H9 (cell line): ENCODE measurements around the gene SHISA9. TPM values are rescaled to one million over a fixed set of nuclear protein-coding genes. Genes with fewer than 3 reads are reported as not detected.

ENCODE experiments used
- DNase-seq: peaks from one replicate; pipeline ENCODE4 v3.0.0-alpha.2; 2017
- H2AFZ ChIP-seq: one replicate; pipeline ENCODE4 v1.6.1; 2013; ENCODE audit warnings: mild to moderate bottlenecking, low read length, control low read depth, moderate library complexity
- H2AK5ac ChIP-seq: 2 replicates; pipeline ENCODE4 v1.6.1; 2013; ENCODE audit warnings: low read length, control low read depth, mixed read lengths; ENCODE audit not compliant: insufficient read length
- H2BK120ac ChIP-seq: one replicate; pipeline ENCODE4 v1.6.1; 2013; ENCODE audit warnings: low read depth, mild to moderate bottlenecking, low read length, control low read depth, inconsistent platforms; ENCODE audit not compliant: poor library complexity, severe bottlenecking
- H2BK12ac ChIP-seq: 2 replicates; pipeline ENCODE4 v1.6.1; 2013; ENCODE audit warnings: low read length, control low read depth, mixed read lengths, low read depth; ENCODE audit not compliant: insufficient read length
- H2BK15ac ChIP-seq: 2 replicates; pipeline ENCODE4 v1.6.1; 2013; ENCODE audit warnings: low read depth, low read length, control low read depth
- H2BK20ac ChIP-seq: one replicate; pipeline ENCODE4 v1.6.1; 2013; ENCODE audit warnings: low read depth, mild to moderate bottlenecking, low read length, control low read depth, inconsistent platforms; ENCODE audit not compliant: poor library complexity, severe bottlenecking
- H2BK5ac ChIP-seq: 2 replicates; pipeline ENCODE4 v1.6.1; 2013; ENCODE audit warnings: low read length, control low read depth, mixed read lengths; ENCODE audit not compliant: insufficient read length
- H3K14ac ChIP-seq: 2 replicates; pipeline ENCODE4 v1.6.1; 2013; ENCODE audit warnings: low read length, control low read depth; ENCODE audit not compliant: insufficient read depth
- H3K18ac ChIP-seq: 2 replicates; pipeline ENCODE4 v1.6.1; 2013; ENCODE audit warnings: low read depth, mild to moderate bottlenecking, mixed read lengths, low read length, control low read depth; ENCODE audit not compliant: insufficient read length
- H3K23ac ChIP-seq: 2 replicates; pipeline ENCODE4 v1.6.1; 2013; ENCODE audit warnings: low read length, control low read depth, mixed read lengths, low read depth; ENCODE audit not compliant: insufficient read length
- H3K23me2 ChIP-seq: 2 replicates; pipeline ENCODE4 v1.6.1; 2013; ENCODE audit warnings: low read depth, mild to moderate bottlenecking, mixed read lengths, low read length, control low read depth; ENCODE audit not compliant: insufficient read length, poor library complexity, severe bottlenecking
- H3K27ac ChIP-seq: 2 replicates; pipeline ENCODE4 v1.5.1; 2013; ENCODE audit warnings: low read length, control low read depth, mixed read lengths, low read depth; ENCODE audit not compliant: insufficient read length
- H3K27me3 ChIP-seq: 2 replicates; pipeline ENCODE4 v1.6.1; 2013; ENCODE audit warnings: low read length, control low read depth, inconsistent platforms; ENCODE audit not compliant: insufficient read depth
- H3K4ac ChIP-seq: 2 replicates; pipeline ENCODE4 v1.6.1; 2013; ENCODE audit warnings: low read depth, mild to moderate bottlenecking, control low read depth, inconsistent platforms, low read length, moderate library complexity
- H3K4me1 ChIP-seq: 2 replicates; pipeline ENCODE4 v1.6.1; 2013; ENCODE audit warnings: low read length, control low read depth, inconsistent platforms; ENCODE audit not compliant: insufficient read depth
- H3K4me2 ChIP-seq: 2 replicates; pipeline ENCODE4 v1.6.1; 2013; ENCODE audit warnings: low read length, control low read depth, mixed read lengths; ENCODE audit not compliant: insufficient read length, insufficient read depth
- H3K56ac ChIP-seq: 2 replicates; pipeline ENCODE4 v1.6.1; 2013; ENCODE audit warnings: low read depth, mild to moderate bottlenecking, mixed read lengths, low read length, control low read depth; ENCODE audit not compliant: insufficient read length
- H3K79me1 ChIP-seq: 2 replicates; pipeline ENCODE4 v1.6.1; 2013; ENCODE audit warnings: low read depth, mild to moderate bottlenecking, moderate library complexity, low read length, control low read depth, inconsistent platforms; ENCODE audit not compliant: insufficient read depth, poor library complexity, severe bottlenecking
- H3K79me2 ChIP-seq: 2 replicates; pipeline ENCODE4 v1.6.1; 2013; ENCODE audit warnings: low read length, control low read depth, inconsistent platforms; ENCODE audit not compliant: insufficient read depth
- H3K9ac ChIP-seq: 2 replicates; pipeline ENCODE4 v1.6.1; 2013; ENCODE audit warnings: low read length, control low read depth, mixed read lengths; ENCODE audit not compliant: insufficient read length; ENCODE audit errors: extremely low read depth
- H3K9me3 ChIP-seq: one replicate; pipeline ENCODE4 v1.6.1; 2013; ENCODE audit warnings: low read depth, low read length, inconsistent platforms; ENCODE audit not compliant: control insufficient read depth
- H3T11ph ChIP-seq: one replicate; pipeline ENCODE4 v1.6.1; 2013; ENCODE audit warnings: mild to moderate bottlenecking, low read length, control low read depth, inconsistent platforms
- H4K20me1 ChIP-seq: one replicate; pipeline ENCODE4 v1.6.1; 2013; ENCODE audit not compliant: control insufficient read depth, insufficient read length, insufficient read depth
- H4K5ac ChIP-seq: 2 replicates; pipeline ENCODE4 v1.6.1; 2013; ENCODE audit warnings: low read depth, mild to moderate bottlenecking, mixed read lengths, low read length, control low read depth; ENCODE audit not compliant: insufficient read length
- H4K8ac ChIP-seq: replicated peaks from 2 replicates; pipeline ENCODE4 v1.6.1; 2013; ENCODE audit warnings: low read length, control low read depth, mixed read lengths, low read depth; ENCODE audit not compliant: insufficient read length
- H4K91ac ChIP-seq: 2 replicates; pipeline ENCODE4 v1.6.1; 2013; ENCODE audit warnings: low read depth, mild to moderate bottlenecking, moderate library complexity, mixed read lengths, low read length, control low read depth; ENCODE audit not compliant: insufficient read length
- H3K27ac Mint-ChIP-seq, 3 experiments: 2 replicates in 2 of 3; 3 replicates in 1 of 3; pipeline ENCODE4 v1.8.0; 2020 to 2021; ENCODE audit warnings: mixed read lengths in 3 of 3, mild to moderate bottlenecking in 1 of 3, moderate library complexity in 1 of 3
- H3K27me3 Mint-ChIP-seq: 2 replicates; pipeline ENCODE4 v1.8.0; 2021; ENCODE audit warnings: low read depth, mild to moderate bottlenecking, moderate library complexity, mixed read lengths
- H3K36me3 Mint-ChIP-seq, 3 experiments: 2 replicates in 2 of 3; 3 replicates in 1 of 3; pipeline ENCODE4 v1.8.0; 2020 to 2021; ENCODE audit warnings: low read depth in 3 of 3, mixed read lengths in 3 of 3; ENCODE audit not compliant: insufficient read depth in 1 of 3
- H3K4me1 Mint-ChIP-seq, 2 experiments: 2 replicates each; pipeline ENCODE4 v1.8.0; 2020; ENCODE audit warnings: mixed read lengths in 2 of 2
- H3K4me3 Mint-ChIP-seq, 2 experiments: 2 replicates in 1 of 2; 3 replicates in 1 of 2; pipeline ENCODE4 v1.8.0; 2020 to 2021; ENCODE audit warnings: mild to moderate bottlenecking in 2 of 2, mixed read lengths in 2 of 2, moderate library complexity in 1 of 2
- H3K9me3 Mint-ChIP-seq, 2 experiments: 2 replicates in 1 of 2; 3 replicates in 1 of 2; pipeline ENCODE4 v1.8.0; 2020; ENCODE audit warnings: mild to moderate bottlenecking in 2 of 2, mixed read lengths in 2 of 2, moderate library complexity in 1 of 2
- WGBS: extraction: QIAGEN DNeasy Blood & Tissue Kit; methylation state at CpG from one replicate; pipeline ENCODE4 v1.1.7; 2013; ENCODE audit warnings: missing lambda C conversion rate, low lambda C conversion rate, mixed read lengths; ENCODE audit not compliant: insufficient read length; ENCODE audit errors: extremely low coverage; 5-methylcytosine and 5-hydroxymethylcytosine counted together
- total RNA-seq: library from RNA; stranded (reverse); gene quantifications from 2 replicates; pipeline ENCODE4 v1.2.1, GENCODE V29; 2021
- TF ChIP-seq, protein P1 (sequence below): fragments of 200-600 bp; sonication (generic); conservative IDR thresholded peaks from 3 replicates; pipeline ENCODE4 v1.8.0; 2021; ENCODE audit warnings: antibody characterized with exemption, mild to moderate bottlenecking

The SHISA9 gene
- total RNA-seq, 1 experiment from 2014 or later, result 7.0 TPM

DNA sequence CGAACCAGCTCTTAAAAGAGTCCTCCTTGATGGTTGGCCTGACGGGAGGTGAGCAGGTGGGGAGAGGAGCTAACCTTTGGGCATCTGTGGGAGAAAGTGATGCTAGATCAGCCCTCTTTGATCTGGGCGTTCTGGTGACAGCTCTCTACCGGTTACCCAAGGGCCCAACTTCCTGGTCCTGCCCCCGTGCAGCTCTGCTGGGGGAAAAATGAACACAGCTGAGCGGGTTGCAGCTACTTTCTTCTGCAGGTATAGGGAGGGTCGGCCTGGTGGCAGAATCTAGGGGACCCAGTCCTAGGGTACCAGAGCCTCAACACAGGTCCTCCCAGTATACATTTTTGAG is 2.9 kb downstream of the SHISA9 start:
- Histone ChIP-seq H2BK20ac (no peak overlapping the region), H3K9ac (no peak overlapping the region), H3K27ac (no peak overlapping the region), H3K9me3 (no peaks in the 10 kb centered on the region), H2AK5ac (no peak overlapping the region), H2BK120ac (no peak overlapping the region), H3K56ac (no peak overlapping the region), H3K4ac (no peak overlapping the region), H2AFZ (no peak overlapping the region), H2BK12ac (no peak overlapping the region), H4K91ac (no peak overlapping the region), H3K23me2 (peaks cover 34% of the 10 kb centered on the region), H3K23ac (no peak overlapping the region), H2BK5ac (no peak overlapping the region), H3T11ph (no peak overlapping the region), H3K14ac (no peak overlapping the region), H3K27me3 (peaks cover 2% of the 10 kb centered on the region; the same call in 1 of the 2 replicates), H3K4me2 (peak overlapping the region; percentile 92), H3K79me1 (no peaks in the 10 kb centered on the region), H4K8ac (no peak overlapping the region), H3K18ac (no peak overlapping the region), H3K4me1 (0 out of 2 replicates have a peak, but pooled peaks cover 5% of the 10 kb centered on the region), H2BK15ac (no peak overlapping the region), H3K79me2 (peaks cover 17% of the 10 kb centered on the region; the same call in 1 of the 2 replicates), H4K20me1 (no peaks in the 10 kb centered on the region), H4K5ac (no peak overlapping the region)
- peaks cover 48% of the 10 kb centered on the region for H3K27me3 Mint-ChIP-seq
- H3K36me3 Mint-ChIP-seq, result peaks cover 11 to 16% (median 13%) of the 10 kb centered on the region in 3 experiments; a peak in 6 of 7 replicates
- no peak overlapping the region for H3K27ac Mint-ChIP-seq
- no peaks in the 10 kb centered on the region for H3K9me3 Mint-ChIP-seq
- DNase-seq, result peak; percentile 44
- no CpG with 5 or more reads among the region's 7 CpGs for WGBS
- H3K4me3 Mint-ChIP-seq, result peak overlapping the region; percentile 81 to 96
- TF ChIP-seq, protein P1, sequence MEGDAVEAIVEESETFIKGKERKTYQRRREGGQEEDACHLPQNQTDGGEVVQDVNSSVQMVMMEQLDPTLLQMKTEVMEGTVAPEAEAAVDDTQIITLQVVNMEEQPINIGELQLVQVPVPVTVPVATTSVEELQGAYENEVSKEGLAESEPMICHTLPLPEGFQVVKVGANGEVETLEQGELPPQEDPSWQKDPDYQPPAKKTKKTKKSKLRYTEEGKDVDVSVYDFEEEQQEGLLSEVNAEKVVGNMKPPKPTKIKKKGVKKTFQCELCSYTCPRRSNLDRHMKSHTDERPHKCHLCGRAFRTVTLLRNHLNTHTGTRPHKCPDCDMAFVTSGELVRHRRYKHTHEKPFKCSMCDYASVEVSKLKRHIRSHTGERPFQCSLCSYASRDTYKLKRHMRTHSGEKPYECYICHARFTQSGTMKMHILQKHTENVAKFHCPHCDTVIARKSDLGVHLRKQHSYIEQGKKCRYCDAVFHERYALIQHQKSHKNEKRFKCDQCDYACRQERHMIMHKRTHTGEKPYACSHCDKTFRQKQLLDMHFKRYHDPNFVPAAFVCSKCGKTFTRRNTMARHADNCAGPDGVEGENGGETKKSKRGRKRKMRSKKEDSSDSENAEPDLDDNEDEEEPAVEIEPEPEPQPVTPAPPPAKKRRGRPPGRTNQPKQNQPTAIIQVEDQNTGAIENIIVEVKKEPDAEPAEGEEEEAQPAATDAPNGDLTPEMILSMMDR, result no peak
- H3K4me1 Mint-ChIP-seq, result peaks cover 22 to 34% of the 10 kb centered on the region in 2 experiments
